ENCODE measurements around the gene ETV6.

Gene ETV6

DNA sequence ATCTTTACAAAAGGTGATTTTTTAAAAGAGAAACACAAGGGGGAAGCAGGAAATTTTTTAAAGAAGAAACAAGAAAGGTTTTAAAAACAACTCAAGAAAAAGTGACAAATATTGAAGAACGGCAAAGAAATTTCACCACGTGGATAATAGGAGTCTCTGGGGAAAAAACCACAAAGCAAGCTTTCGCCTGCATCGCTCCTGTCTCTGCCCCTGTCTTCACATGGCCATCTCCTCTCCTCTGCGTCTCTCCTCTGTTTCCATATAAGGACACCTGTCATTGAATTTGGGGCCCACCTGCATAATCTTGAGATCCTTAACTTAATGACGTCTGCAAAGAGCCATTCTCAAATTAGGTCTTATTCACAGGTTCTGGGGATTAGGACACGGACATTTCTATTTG is 175.8 kb downstream of the ETV6 start:
- ChIA-PET POLR2A (no interaction called here), CTCF (interaction anchor here (0.8 to 1.2 kb wide), 2 partner anchors 9 to 59 kb away, joined by 3 to 6 read pairs; no protein-coding TSS in a partner anchor)
- TF ChIP-seq CTCF (IDR thresholded peaks at IDR 0.05; ENCODE audit: control extremely low read depth, extremely low read depth, low read depth, missing control alignments) = no peak
- DNase-seq (ENCODE audit: extremely low spot score) = no peak

DNA sequence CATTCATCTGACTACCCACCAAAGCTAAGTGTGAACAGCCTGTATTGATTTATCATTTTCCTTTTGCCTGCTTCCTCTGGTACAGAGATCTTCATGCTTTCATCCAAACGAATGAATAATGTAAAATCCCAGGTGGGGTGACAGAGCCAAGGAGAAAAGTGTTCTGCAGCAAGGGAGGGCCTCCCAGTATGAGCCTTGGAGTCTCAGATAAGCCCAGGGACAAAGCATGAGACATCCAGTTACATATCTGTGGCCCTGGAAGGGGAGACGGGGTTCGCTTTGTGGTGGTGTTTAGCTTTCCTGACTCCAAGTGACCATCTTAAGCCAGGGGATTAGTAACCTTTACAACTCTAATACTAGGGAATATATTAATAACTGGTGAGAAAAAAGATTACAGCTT is 177.1 kb downstream of the ETV6 start:
- no peak for DNase-seq (ENCODE audit: extremely low spot score)
- TF ChIP-seq CTCF (IDR thresholded peaks at IDR 0.05; ENCODE audit: control extremely low read depth, extremely low read depth, low read depth, missing control alignments) = no peak
- POLR2A ChIA-PET = no interaction called here
- CTCF ChIA-PET = no interaction called here

DNA sequence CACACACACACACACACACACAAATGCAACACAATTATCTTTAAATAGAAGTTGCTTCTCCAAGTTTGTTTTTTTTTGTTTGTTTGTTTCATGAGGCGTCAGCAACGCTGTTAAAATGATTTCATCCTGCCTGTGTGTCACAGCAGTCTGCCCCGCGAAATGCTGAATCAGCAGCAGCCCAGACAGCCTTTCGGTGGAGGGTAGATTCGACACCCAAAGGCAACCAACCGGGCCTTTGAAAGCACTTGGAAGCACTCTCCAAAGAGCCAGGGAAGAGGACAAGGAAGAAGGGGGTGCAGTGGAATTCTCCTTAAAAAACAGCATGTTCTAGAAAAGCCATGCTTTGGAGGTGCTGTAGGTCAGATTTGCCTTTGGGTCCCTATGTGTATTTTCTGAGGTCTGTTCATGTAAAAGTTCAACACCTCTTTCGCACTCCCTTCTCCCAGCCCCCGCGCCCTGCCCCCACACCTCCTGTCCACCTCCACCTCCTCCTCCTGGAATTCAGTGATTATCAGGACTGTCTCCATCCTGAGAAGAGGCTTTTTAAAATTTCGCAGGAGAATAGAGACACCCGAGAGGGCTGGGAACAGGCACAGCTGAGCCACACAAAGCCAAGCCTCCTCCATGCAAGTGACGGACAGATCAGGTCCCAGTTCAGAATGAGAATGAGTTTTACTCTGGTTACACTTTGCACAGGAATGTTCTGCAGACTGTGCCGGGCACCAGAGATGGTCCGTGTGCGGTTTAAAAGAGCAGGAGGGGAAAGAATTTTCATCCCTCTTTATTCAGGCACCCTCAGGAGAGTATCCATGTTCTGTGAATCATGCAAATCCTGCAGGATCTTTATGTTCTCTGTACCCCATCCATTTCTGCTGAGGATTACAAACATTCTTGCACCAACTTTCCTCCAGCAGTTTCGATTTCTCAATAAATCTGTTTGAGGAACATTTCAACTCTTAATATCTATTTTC is 177.9 kb downstream of the ETV6 start:
- no peak for TF ChIP-seq CTCF (IDR thresholded peaks at IDR 0.05; ENCODE audit: control extremely low read depth, extremely low read depth, low read depth, missing control alignments)
- ChIA-PET POLR2A (no interaction called here), CTCF (interaction anchor here (1.3 kb wide), 1 partner anchor 29 kb away, joined by 3 read pairs; no protein-coding TSS in a partner anchor)
- no peak for DNase-seq (ENCODE audit: extremely low spot score)

DNA sequence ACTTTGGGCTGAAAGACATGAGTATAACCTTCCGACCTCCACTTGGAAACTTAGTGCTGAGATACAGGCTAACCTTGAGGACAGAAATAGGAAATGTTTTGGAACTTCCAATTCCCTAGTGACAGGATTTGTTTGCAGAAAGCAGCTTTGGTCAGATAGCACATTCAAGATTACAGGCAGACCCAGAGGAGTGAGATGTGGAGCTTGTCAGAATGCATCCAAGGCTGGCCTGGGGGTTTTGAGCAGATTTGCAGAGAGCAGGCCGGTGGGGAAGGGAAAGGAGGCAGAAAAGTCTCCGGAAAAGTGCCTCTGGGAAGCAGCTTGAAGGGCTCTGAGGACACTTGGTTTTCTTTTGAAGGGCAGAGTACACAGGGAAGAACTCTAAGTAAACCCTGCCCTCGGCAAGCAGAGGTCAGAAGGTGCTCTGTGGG is 180.3 kb downstream of the ETV6 start:
- ChIA-PET POLR2A (no interaction called here), CTCF (interaction anchor here (0.7 to 2.6 kb wide), 9 partner anchors 10 to 248 kb away, joined by 3 to 9 read pairs (median 3); no protein-coding TSS in a partner anchor)
- DNase-seq (ENCODE audit: extremely low spot score) = no peak
- no peak for TF ChIP-seq CTCF (IDR thresholded peaks at IDR 0.05; ENCODE audit: control extremely low read depth, extremely low read depth, low read depth, missing control alignments)

GRCh38 chr12:11830307-11830801 is 180.9 kb downstream of the ETV6 start:
- DNase-seq (ENCODE audit: extremely low spot score) = no peak
- no peak for TF ChIP-seq CTCF (IDR thresholded peaks at IDR 0.05; ENCODE audit: control extremely low read depth, extremely low read depth, low read depth, missing control alignments)
- ChIA-PET POLR2A (no interaction called here), CTCF (interaction anchor here (0.7 to 2.6 kb wide), 9 partner anchors 10 to 248 kb away, joined by 3 to 9 read pairs (median 3); no protein-coding TSS in a partner anchor)

GRCh38 chr12:11832093-11832492 is 182.6 kb downstream of the ETV6 start:
- DNase-seq (ENCODE audit: extremely low spot score) = peak; percentile 30
- TF ChIP-seq CTCF (IDR thresholded peaks at IDR 0.05; ENCODE audit: control extremely low read depth, extremely low read depth, low read depth, missing control alignments) = no peak
- ChIA-PET CTCF (interaction anchor here (0.6 to 2.8 kb wide), 8 partner anchors 10 to 250 kb away, joined by 3 to 9 read pairs (median 4); no protein-coding TSS in a partner anchor), POLR2A (interaction anchor here (0.6 to 0.7 kb wide), 2 partner anchors 263 to 1638 kb away, joined by 3 to 11 read pairs; no protein-coding TSS in a partner anchor)

Measured in GM10248 (cell line).